Activated T-helper 17 cell treated with anti-CD3 and anti-CD28 coated beads, Interleukin-2, amount 50 U/mL, for 72 hours (primary cell): ENCODE data around the gene MRPL57. TPM values are rescaled to one million over a fixed set of nuclear protein-coding genes. Genes with fewer than 3 reads are reported as not detected.
"Not testable (repeated sequence)": the region's sequence is repeated elsewhere in the genome, so short reads cannot be mapped to it uniquely, and the experiment has no call there.

Source experiments
- ATAC-seq: fragments of 150-1000 bp; cut with Tn5 transposase; replicated peaks from 2 replicates; pipeline ENCODE4 v1.10.0; 2021; ENCODE audit warnings: mild to moderate bottlenecking, moderate library complexity
- H3K27ac Mint-ChIP-seq: one replicate; pipeline ENCODE4 v1.8.0; 2022; ENCODE audit warnings: mixed read lengths
- H3K27me3 Mint-ChIP-seq: one replicate; pipeline ENCODE4 v1.8.0; 2022; ENCODE audit warnings: mixed read lengths
- H3K36me3 Mint-ChIP-seq: one replicate; pipeline ENCODE4 v1.8.0; 2022; ENCODE audit warnings: low read depth, mild to moderate bottlenecking, mixed read lengths
- H3K4me1 Mint-ChIP-seq: one replicate; pipeline ENCODE4 v1.8.0; 2022; ENCODE audit warnings: mixed read lengths
- H3K4me3 Mint-ChIP-seq: one replicate; pipeline ENCODE4 v1.8.0; 2022; ENCODE audit warnings: mild to moderate bottlenecking, mixed read lengths
- H3K9me3 Mint-ChIP-seq: one replicate; pipeline ENCODE4 v1.8.0; 2022; ENCODE audit warnings: mixed read lengths
- total RNA-seq, 2 donors: library from RNA; stranded (reverse); gene quantifications; one replicate each; pipeline ENCODE4 v1.2.3, GENCODE V29; 2022

The MRPL57 gene
- total RNA-seq, 2 donors from 2014 or later, result 14.7 to 23.7 TPM

GRCh38 chr13:21212138-21212775, 35.8 kb downstream of the MRPL57 start:
- H3K4me3 Mint-ChIP-seq, result no peak overlapping the region
- H3K27ac Mint-ChIP-seq, result no peak overlapping the region
- H3K27me3 Mint-ChIP-seq, result peaks cover 34% of the 10 kb centered on the region
- H3K9me3 Mint-ChIP-seq, result peaks cover 6% of the 10 kb centered on the region
- H3K4me1 Mint-ChIP-seq, result no peaks in the 10 kb centered on the region
- H3K36me3 Mint-ChIP-seq, result no peaks in the 10 kb centered on the region
- ATAC-seq, result no peak

- not testable (repeated sequence) for H3K4me3 Mint-ChIP-seq, H3K27ac Mint-ChIP-seq
Measured at GRCh38 chr13:21215419-21215818, 39.0 kb downstream of the MRPL57 start.

DNA sequence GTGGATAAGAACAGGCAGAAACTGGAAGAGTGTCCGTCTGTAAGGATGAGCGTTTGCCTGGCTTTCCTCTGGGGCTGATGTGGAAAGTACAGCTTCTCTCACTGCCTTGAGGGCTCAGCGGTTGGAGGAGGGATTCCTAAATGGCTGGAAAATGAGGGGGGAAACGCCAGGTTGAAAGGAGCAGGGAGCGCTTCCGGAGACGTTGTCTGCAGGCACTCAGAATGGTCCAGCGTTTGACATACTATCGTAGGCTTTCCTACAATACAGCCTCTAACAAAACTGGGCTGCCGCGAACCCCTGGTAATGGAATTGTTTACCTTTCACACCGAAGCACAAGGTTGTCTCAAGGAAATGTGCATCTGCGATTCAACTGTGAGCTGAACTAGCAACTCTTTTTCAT, 39.9 kb downstream of the MRPL57 start:
- ATAC-seq, result no peak
- Mint-ChIP-seq H3K4me3 (no peak overlapping the region), H3K36me3 (no peaks in the 10 kb centered on the region), H3K27me3 (peaks cover 32% of the 10 kb centered on the region), H3K9me3 (peaks cover 10% of the 10 kb centered on the region), H3K4me1 (peaks cover 7% of the 10 kb centered on the region), H3K27ac (no peak overlapping the region)

More at GRCh38 chr13:21215419-21215818, 39.0 kb downstream of the MRPL57 start:
- peaks cover 34% of the 10 kb centered on the region for H3K27me3 Mint-ChIP-seq
- H3K36me3 Mint-ChIP-seq, ATAC-seq, H3K9me3 Mint-ChIP-seq, H3K4me1 Mint-ChIP-seq: not testable (repeated sequence)

- H3K27ac Mint-ChIP-seq, result no peak overlapping the region
- peaks cover 7% of the 10 kb centered on the region for H3K4me1 Mint-ChIP-seq
- H3K9me3 Mint-ChIP-seq, result peaks cover 5% of the 10 kb centered on the region
- no peaks in the 10 kb centered on the region for H3K36me3 Mint-ChIP-seq
- H3K4me3 Mint-ChIP-seq, result no peak overlapping the region
- peak; percentile 96 for ATAC-seq
- H3K27me3 Mint-ChIP-seq, result peaks cover 28% of the 10 kb centered on the region
Measured at GRCh38 chr13:21218351-21219035, 42.0 kb downstream of the MRPL57 start.

DNA sequence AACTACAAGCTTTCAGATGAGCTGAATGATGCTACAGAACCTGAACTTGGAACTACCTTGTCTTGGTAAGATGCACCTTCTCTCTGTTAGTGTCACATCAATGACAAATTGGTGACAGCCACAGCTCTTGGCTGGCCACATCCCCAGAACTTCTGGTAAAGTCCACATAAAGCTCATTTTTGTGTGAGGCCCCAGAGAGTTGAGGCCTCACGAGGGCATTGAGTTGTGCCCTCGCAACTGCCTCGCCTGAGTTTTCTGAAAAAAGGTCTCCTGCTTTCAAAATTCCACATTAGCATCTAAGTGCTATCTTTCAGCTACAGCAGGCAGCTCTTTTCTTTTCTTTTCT, 42.6 kb downstream of the MRPL57 start:
- no peak overlapping the region for H3K27ac Mint-ChIP-seq

GRCh38 chr13:21219716-21220115, 43.3 kb downstream of the MRPL57 start:
- not testable (repeated sequence) for H3K4me3 Mint-ChIP-seq, H3K4me1 Mint-ChIP-seq, H3K27ac Mint-ChIP-seq, ATAC-seq, H3K9me3 Mint-ChIP-seq, H3K36me3 Mint-ChIP-seq
- H3K27me3 Mint-ChIP-seq, result peaks cover 23% of the 10 kb centered on the region

More for the DNA sequence above, 42.6 kb downstream of the MRPL57 start:
- peaks cover 5% of the 10 kb centered on the region for H3K9me3 Mint-ChIP-seq
- H3K4me1 Mint-ChIP-seq, result peaks cover 7% of the 10 kb centered on the region
- no peaks in the 10 kb centered on the region for H3K36me3 Mint-ChIP-seq
- peaks cover 23% of the 10 kb centered on the region for H3K27me3 Mint-ChIP-seq
- H3K4me3 Mint-ChIP-seq, result no peak overlapping the region
- ATAC-seq, result no peak

GRCh38 chr13:21221268-21221667, 44.8 kb downstream of the MRPL57 start:
- Mint-ChIP-seq H3K27ac (no peak overlapping the region), H3K27me3 (peaks cover 18% of the 10 kb centered on the region), H3K4me3 (no peak overlapping the region), H3K9me3 (peaks cover 5% of the 10 kb centered on the region), H3K36me3 (no peaks in the 10 kb centered on the region), H3K4me1 (peaks cover 7% of the 10 kb centered on the region)
- ATAC-seq, result no peak

DNA sequence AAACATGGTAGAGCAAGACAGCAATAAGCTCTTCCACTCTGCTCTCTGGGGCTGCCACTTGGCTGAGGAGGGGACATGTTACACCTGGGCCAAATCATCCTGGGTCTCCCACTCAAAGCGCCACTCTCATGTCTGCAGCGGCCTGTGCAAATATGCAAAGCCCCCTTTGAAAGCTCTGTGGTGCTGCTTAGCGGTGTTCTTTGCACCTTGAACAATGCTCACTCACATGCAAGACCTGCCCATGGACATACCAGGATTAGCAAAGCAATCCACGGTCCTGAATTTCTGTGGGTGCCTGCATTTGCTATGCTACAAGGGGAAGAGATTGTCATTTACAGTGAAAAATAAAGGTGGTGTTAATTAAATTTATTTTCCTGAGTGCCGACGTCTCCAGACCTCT, 48.6 kb downstream of the MRPL57 start:
- Mint-ChIP-seq H3K27me3 (peaks cover 18% of the 10 kb centered on the region), H3K27ac (no peak overlapping the region), H3K9me3 (peaks cover 5% of the 10 kb centered on the region), H3K36me3 (no peaks in the 10 kb centered on the region), H3K4me1 (no peaks in the 10 kb centered on the region), H3K4me3 (no peak overlapping the region)
- ATAC-seq, result no peak

DNA sequence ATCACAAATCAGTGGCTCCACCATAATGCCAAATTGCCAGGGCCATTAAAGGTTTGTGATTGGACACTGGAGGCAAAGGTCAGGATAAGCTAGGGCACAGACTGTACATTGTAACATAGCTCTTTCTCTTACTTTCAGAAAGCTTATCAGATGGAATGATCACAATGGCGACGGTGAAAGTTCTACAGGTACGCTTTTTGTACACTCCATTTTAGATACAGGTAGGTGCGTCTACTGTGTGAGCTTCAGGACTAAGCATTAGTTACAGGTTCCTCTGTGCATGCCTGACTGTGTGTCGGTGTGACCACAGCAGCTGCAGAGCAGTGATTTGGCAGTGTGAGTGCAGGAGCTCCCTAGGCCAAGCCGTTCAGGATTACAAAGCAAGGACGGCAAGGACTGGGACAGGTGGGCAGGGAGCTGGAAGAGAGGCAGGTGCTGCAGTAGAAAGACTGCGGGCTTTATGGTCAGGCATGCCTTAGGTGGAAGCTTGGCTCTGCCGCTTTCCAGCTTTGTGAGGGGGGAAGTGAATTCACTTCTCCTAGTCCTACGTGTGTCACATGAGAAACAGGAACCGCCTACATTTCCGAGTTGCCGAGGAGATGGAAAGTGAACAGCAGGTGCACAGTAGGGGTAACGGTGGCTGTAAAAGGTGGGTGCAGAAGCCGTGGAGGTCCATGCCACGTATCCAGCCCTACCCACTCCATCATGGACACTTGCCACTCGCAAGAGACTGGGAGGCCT, 49.6 kb downstream of the MRPL57 start:
- ATAC-seq, result no peak
- peaks cover 3% of the 10 kb centered on the region for H3K9me3 Mint-ChIP-seq
- no peaks in the 10 kb centered on the region for H3K36me3 Mint-ChIP-seq
- no peaks in the 10 kb centered on the region for H3K4me1 Mint-ChIP-seq
- H3K4me3 Mint-ChIP-seq, result no peak overlapping the region
- H3K27me3 Mint-ChIP-seq, result peaks cover 17% of the 10 kb centered on the region
- no peak overlapping the region for H3K27ac Mint-ChIP-seq

DNA sequence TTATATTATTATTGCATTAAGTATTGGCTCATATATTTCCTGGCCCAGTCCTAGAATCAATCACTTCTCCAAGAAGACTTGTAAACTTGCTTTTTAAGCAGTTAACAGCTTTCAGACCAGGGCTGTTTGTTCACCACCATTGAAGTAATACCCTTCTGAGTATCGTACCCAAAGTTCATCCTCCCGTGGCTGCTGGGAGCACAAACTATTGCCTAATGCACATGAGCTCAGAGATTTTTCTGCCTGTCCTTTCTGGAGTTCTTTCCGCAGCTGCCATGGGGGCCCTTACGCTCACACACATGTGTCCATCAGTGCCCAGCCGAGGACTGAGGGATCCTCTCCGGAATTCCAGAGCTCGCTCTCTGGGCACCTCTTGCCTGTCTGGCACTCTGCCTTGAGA, 51.5 kb downstream of the MRPL57 start:
- Mint-ChIP-seq H3K9me3 (no peaks in the 10 kb centered on the region), H3K4me1 (no peaks in the 10 kb centered on the region), H3K27me3 (peaks cover 4% of the 10 kb centered on the region), H3K27ac (no peak overlapping the region), H3K36me3 (no peaks in the 10 kb centered on the region), H3K4me3 (no peak overlapping the region)
- ATAC-seq, result no peak

Other genes starting within 250 kb of the MRPL57 start
- gene LATS2, start 115.1 kb upstream of the MRPL57 start, total RNA-seq, result 1 to 10 TPM; 4.9 to 9.2 TPM
- 100 to 1,000 TPM; 187 to 240 TPM for gene SAP18, start 36.5 kb upstream of the MRPL57 start, total RNA-seq
- gene SKA3, start 106 bp upstream of the MRPL57 start, total RNA-seq, result 10 to 100 TPM; 29.5 to 48.6 TPM